RWPE1 (cell line): ENCODE data around the gene STK24.
"Not testable (repeated sequence)": the region's sequence is repeated elsewhere in the genome, so short reads cannot be mapped to it uniquely, and the experiment has no call there.

Source experiments
- CTCF ChIA-PET: fragments of 350-600 bp; sonication (Branson Sonifier 250); formaldehyde crosslinking; extraction: SDS; loops from one replicate; lab custom pipeline; 2021; lab: Yijun Ruan, JAX
- POLR2A ChIA-PET: fragments of 400-600 bp; formaldehyde crosslinking; extraction: SDS; loops from one replicate; lab custom pipeline; 2020; ENCODE audit warnings: antibody characterized with exemption; ENCODE audit not compliant: low non-redundant PET; lab: Yijun Ruan, JAX
- DNase-seq: peaks from one replicate; pipeline ENCODE4 v3.0.0; 2012; ENCODE audit warnings: low spot score
- H3K27ac ChIP-seq: fragments of 450-650 bp; 2 replicates; pipeline ENCODE4 v1.5.1; 2017
- CTCF ChIP-seq: fragments of 450-650 bp; conservative IDR thresholded peaks from 2 replicates; pipeline ENCODE4 v1.5.1; 2017; ENCODE audit warnings: low read depth, mild to moderate bottlenecking

The STK24 gene

DNA sequence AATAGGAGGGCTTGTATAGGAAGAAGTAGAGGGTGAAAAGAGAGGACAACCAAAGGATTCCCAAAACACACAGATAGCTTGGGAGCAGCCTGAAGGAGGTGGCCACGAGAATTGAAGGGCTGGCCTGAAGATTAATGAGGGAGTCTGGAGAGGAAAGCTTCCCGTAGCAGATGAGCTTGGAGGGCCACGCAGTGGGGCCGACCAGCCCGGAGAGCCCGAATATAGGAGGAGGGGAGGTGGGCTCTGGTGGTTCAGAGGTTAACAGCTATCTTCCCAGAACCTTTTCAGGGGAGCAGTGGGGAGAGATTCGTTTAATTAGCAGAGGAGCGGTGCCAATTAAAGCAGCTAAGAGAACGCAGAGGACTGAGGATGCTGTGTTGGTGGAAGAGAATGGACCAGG is 154.9 kb downstream of the STK24 start:
- TF ChIP-seq CTCF = no peak
- POLR2A ChIA-PET = no interaction called here
- CTCF ChIA-PET = interaction anchor here (0.6 to 0.7 kb wide), 2 partner anchors 120 to 980 kb away, joined by 4 read pairs; no protein-coding TSS in a partner anchor
- DNase-seq = no peak
- H3K27ac ChIP-seq = no peak overlapping the region

GRCh38 chr13:98420554-98421175 is 156.2 kb downstream of the STK24 start:
- no peak for TF ChIP-seq CTCF
- DNase-seq = no peak
- H3K27ac ChIP-seq = no peak overlapping the region
- ChIA-PET POLR2A (no interaction called here), CTCF (interaction anchor here (0.6 kb wide), 1 partner anchor 566 kb away, joined by 5 read pairs; no protein-coding TSS in a partner anchor)

DNA sequence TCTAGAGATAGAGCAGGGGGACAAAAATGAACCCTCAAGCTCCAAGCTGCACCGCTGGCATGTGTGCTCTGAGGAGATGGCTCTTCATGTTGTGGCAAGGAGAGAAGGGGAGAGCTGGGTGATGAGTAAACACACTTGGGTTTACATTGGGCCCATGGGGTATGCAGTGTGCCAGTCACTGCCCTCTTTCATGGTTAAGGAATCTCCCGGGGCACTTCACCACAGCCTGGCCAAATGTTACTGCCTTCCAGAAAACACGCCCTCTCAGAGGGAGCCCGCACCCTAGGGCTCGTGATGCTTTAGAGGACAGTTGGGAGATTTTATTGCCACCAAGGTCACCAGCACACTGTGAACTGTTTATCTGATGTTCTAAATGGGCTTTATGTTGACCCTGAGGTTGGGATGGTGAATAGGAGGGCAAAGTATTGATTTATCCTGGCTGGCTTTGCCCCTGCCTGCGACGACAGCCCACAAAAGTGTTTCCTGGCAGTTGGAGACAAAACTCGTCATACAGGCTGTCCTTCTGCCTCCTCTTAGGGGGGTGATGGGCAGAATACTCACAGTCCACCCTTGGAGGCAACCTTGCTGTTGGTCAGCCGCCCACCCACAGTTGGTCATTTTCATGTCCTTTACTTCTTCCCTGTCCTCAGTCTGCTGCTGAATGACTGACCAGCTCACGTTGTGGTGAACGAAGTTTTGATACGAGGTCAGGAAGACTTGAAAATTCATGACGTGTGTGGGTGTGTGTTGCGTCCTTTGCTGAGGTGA is 156.9 kb downstream of the STK24 start:
- no peak overlapping the region for H3K27ac ChIP-seq
- no peak for DNase-seq
- ChIA-PET CTCF (interaction anchor here (0.6 kb wide), 2 partner anchors 230 to 565 kb away, joined by 4 to 5 read pairs; no protein-coding TSS in a partner anchor), POLR2A (no interaction called here)
- TF ChIP-seq CTCF = no peak

- TF ChIP-seq CTCF = no peak
- ChIA-PET POLR2A (interaction anchor here (0.6 kb wide), 1 partner anchor 98 kb away, joined by 5 read pairs; no protein-coding TSS in a partner anchor), CTCF (no interaction called here)
- DNase-seq = no peak
- H3K27ac ChIP-seq = no peak overlapping the region
Observed at GRCh38 chr13:98416408-98416807, 160.5 kb downstream of the STK24 start.

DNA sequence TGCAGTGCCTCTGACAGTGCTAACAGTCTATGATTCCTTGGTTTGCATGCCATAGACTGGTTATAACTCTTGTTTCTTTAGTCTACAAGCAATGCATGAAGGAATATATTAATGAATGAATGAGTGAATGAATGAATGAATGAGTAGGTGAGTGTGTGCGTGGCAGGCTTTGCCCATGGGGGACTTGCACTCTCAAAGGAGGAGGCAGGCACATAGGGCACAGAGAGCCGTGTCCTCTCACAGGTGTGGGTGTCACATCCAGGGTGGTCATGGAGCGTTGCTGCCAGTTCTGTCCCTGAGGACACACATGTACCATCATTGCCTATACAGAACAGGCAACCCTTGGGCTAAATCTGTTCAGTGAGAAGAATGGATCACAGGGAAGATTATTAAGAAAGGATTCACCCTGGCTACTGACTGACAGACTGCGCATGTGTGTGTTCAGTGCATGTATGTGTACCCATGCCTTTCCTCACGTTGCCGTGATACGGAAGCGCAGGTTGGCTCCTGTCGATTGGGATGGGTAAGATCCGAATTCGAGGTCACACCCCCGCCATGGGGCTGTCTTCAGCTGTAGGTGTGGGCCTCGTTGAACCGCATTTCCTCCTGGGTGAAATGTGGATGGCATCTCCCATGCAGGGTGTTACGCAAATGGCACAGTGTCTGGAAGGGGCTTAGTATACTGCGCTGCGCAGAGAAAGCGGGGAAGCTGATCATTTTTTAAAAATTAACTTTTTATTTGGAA is 161.4 kb downstream of the STK24 start:
- no peak for TF ChIP-seq CTCF
- H3K27ac ChIP-seq = no peak overlapping the region
- no peak for DNase-seq
- POLR2A ChIA-PET = no interaction called here
- CTCF ChIA-PET = no interaction called here

DNA sequence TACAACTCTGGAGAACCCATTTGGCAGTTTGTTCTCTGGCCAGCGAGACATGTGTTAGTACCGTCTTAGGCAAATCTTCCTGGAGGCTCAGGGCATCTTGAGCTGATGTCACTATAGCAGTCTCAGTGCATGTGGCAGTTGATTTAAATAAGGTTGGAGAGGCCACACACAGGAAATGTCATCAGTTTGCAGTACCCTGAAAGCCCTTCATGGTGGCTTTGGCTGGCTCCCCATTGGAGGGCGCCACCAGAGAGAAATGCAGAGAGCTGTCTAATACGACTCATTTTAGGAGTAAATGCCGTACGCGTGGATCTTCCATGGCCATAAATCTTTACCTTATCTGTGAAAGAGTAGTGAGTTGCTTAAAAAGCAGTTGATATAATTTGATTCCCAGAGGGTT is 163.1 kb downstream of the STK24 start:
- ChIA-PET CTCF (no interaction called here), POLR2A (no interaction called here)
- DNase-seq = no peak
- no peak for TF ChIP-seq CTCF
- H3K27ac ChIP-seq = no peak overlapping the region

- DNase-seq, POLR2A ChIA-PET, H3K27ac ChIP-seq, CTCF ChIA-PET: not testable (repeated sequence)
Observed at GRCh38 chr13:98413278-98413677, 163.6 kb downstream of the STK24 start.
